Testis (tissue), 3 donors: Measurements from ENCODE around the gene JAM2. TPM values are rescaled to one million over a fixed set of nuclear protein-coding genes. Genes with fewer than 3 reads are reported as not detected.

Experiments used
- DNase-seq: peaks from one replicate; pipeline ENCODE4 v3.0.0-alpha.2; 2019
- H3K27ac ChIP-seq, 2 donors: fragments of 200-600 bp; sonication (generic); one replicate each; pipeline ENCODE4 v1.5.1; 2019
- H3K27me3 ChIP-seq: fragments of 200-600 bp; sonication (generic); one replicate; pipeline ENCODE4 v1.5.1; 2019
- H3K36me3 ChIP-seq: fragments of 200-600 bp; sonication (generic); one replicate; pipeline ENCODE4 v1.5.1; 2017; ENCODE audit warnings: low read depth; ENCODE audit errors: missing control alignments
- H3K4me1 ChIP-seq: fragments of 200-600 bp; sonication (generic); one replicate; pipeline ENCODE4 v1.5.1; 2019
- H3K4me3 ChIP-seq, 2 donors: fragments of 200-600 bp; sonication (generic); one replicate each; pipeline ENCODE4 v1.5.1; 2017 to 2019
- H3K9me3 ChIP-seq: fragments of 200-600 bp; sonication (generic); one replicate; pipeline ENCODE4 v1.5.1; 2017
- CTCF ChIP-seq, 3 experiments: fragments of 450-650 bp in 2 of 3; fragments of 200-600 bp in 1 of 3; sonication (generic) in 1 of 3; IDR thresholded peaks; one replicate each; pipeline ENCODE4 v1.5.1; 2016 to 2019; ENCODE audit warnings: antibody characterized with exemption in 3 of 3, mild to moderate bottlenecking in 2 of 3, moderate library complexity in 1 of 3
- POLR2A ChIP-seq: fragments of 450-650 bp; IDR thresholded peaks from one replicate; pipeline ENCODE4 v1.6.1; 2017; ENCODE audit warnings: antibody characterized with exemption, mild to moderate bottlenecking, moderate library complexity
- WGBS, 2 donors: methylation state at CpG; one replicate each; pipeline ENCODE4 v1.1.5; 2018; 5-methylcytosine and 5-hydroxymethylcytosine counted together
- intact Hi-C: fragments of 100-400 bp; cut with DNase I; formaldehyde crosslinking; loops from one replicate; pipeline ENCODE4 v1.15.1; 2023; ENCODE audit warnings: low total_unique reads
- polyA plus RNA-seq: library from polyadenylated mRNA; stranded (reverse); fragments of 350-450 nt; fragmentation: Illumina TruSeq; extraction: RNeasy Lipid Tissue Mini Kit (QIAGEN cat#74804); gene quantifications from one replicate; pipeline ENCODE4 v1.2.3, GENCODE V29; 2014; ENCODE audit warnings: low read depth, low replicate concordance; ENCODE audit not compliant: insufficient read depth
- total RNA-seq, 2 donors: library from RNA; depleted of rRNA; stranded (reverse); fragments of >200 nt; gene quantifications; one replicate each; pipeline ENCODE4 v1.2.3, GENCODE V29; 2016

Gene JAM2
- total and polyA plus RNA-seq, 3 donors from 2014 or later: 76.2 to 93.5 (median 91.1) TPM

GRCh38 chr21:25640943-25641292 lies 1.9 kb downstream of the JAM2 start:
- Histone ChIP-seq H3K4me1 (peaks cover 4% of the 10 kb centered on the region), H3K27me3 (no peaks in the 10 kb centered on the region), H3K36me3 (no peaks in the 10 kb centered on the region), H3K4me3 (peak overlapping the region in 1 of 2 donors; percentile 88), H3K27ac (peak overlapping the region; percentile 84 to 94), H3K9me3 (no peaks in the 10 kb centered on the region)
- 25 to 38% methylated on average over 5 of the region's 5 CpGs for WGBS, 2 donors
- DNase-seq: no peak
- TF ChIP-seq CTCF (IDR thresholded peaks at IDR 0.05) (no peak), POLR2A (no peak)
- intact Hi-C loops: no loop called here

- TF ChIP-seq CTCF (IDR thresholded peaks at IDR 0.05) (no peak), POLR2A (no peak)
- Histone ChIP-seq H3K4me3 (no peak overlapping the region), H3K36me3 (no peaks in the 10 kb centered on the region), H3K27me3 (no peaks in the 10 kb centered on the region), H3K9me3 (no peaks in the 10 kb centered on the region), H3K27ac (peak overlapping the region; percentile 6 to 45), H3K4me1 (peaks cover 14% of the 10 kb centered on the region)
- intact Hi-C loops: no loop called here
- DNase-seq: no peak
- 64 to 74% methylated on average over 4 of the region's 4 CpGs for WGBS, 2 donors
Measured at GRCh38 chr21:25643486-25643885, 4.4 kb downstream of the JAM2 start.

- peak overlapping the region in 1 of 2 donors; percentile 63 for H3K27ac ChIP-seq
- TF ChIP-seq POLR2A (no peak), CTCF (IDR thresholded peaks at IDR 0.05) (no peak)
- H3K4me1 ChIP-seq: peaks cover 11% of the 10 kb centered on the region
- intact Hi-C loops: no loop called here
- 47 to 80% methylated on average over 1 of the region's 1 CpG for WGBS, 2 donors
- H3K9me3 ChIP-seq: no peaks in the 10 kb centered on the region
- no peak for DNase-seq
- H3K4me3 ChIP-seq: no peak overlapping the region
- no peaks in the 10 kb centered on the region for H3K27me3 ChIP-seq
- no peaks in the 10 kb centered on the region for H3K36me3 ChIP-seq
Measured at GRCh38 chr21:25646474-25646873, 7.4 kb downstream of the JAM2 start.

GRCh38 chr21:25647647-25648046 lies 8.6 kb downstream of the JAM2 start:
- no peak for TF ChIP-seq POLR2A
- TF ChIP-seq CTCF (IDR thresholded peaks at IDR 0.05): no peak
- no peak for DNase-seq
- Histone ChIP-seq H3K4me1 (peaks cover 11% of the 10 kb centered on the region), H3K4me3 (no peak overlapping the region), H3K27ac (no peak overlapping the region), H3K27me3 (no peaks in the 10 kb centered on the region), H3K36me3 (no peaks in the 10 kb centered on the region), H3K9me3 (no peaks in the 10 kb centered on the region)
- intact Hi-C loops: no loop called here
- 68% methylated on average over 5 of the region's 5 CpGs for WGBS, 2 donors

GRCh38 chr21:25649146-25649545 lies 10.1 kb downstream of the JAM2 start:
- peaks cover 11% of the 10 kb centered on the region for H3K4me1 ChIP-seq
- no peak overlapping the region for H3K4me3 ChIP-seq
- H3K9me3 ChIP-seq: no peaks in the 10 kb centered on the region
- no peak overlapping the region for H3K27ac ChIP-seq
- H3K27me3 ChIP-seq: no peaks in the 10 kb centered on the region
- H3K36me3 ChIP-seq: no peaks in the 10 kb centered on the region
- TF ChIP-seq CTCF (IDR thresholded peaks at IDR 0.05) (no peak), POLR2A (no peak)
- 73 to 76% methylated on average over 7 of the region's 7 CpGs for whole genome bisulfite sequencing, 2 donors
- intact Hi-C loops: no loop called here
- DNase-seq: no peak
